ENCODE data around the gene KRT25.

KRT25 gene

GRCh38 chr17:40765657-40766056 lies 10.5 kb upstream of the KRT25 start:
- H2BK5ac ChIP-seq (ENCODE audit: low read length): no peak overlapping the region
- H3K4ac ChIP-seq (ENCODE audit: low read depth, low read length): no peak overlapping the region
- no peak overlapping the region for H3K4me2 ChIP-seq (ENCODE audit: low read length)
- no peaks in the 10 kb centered on the region for H3K36me3 ChIP-seq (ENCODE audit: control insufficient read depth, insufficient read depth, low read length)
- no peak overlapping the region for H3K56ac ChIP-seq (ENCODE audit: low read length)
- no peak overlapping the region for H3K23ac ChIP-seq (ENCODE audit: low read length)
- no peaks in the 10 kb centered on the region for H3K79me2 ChIP-seq (ENCODE audit: control insufficient read depth, insufficient read depth, low read length)
- no peak overlapping the region for H3K27ac ChIP-seq (ENCODE audit: low read depth, low read length)
- H2AK5ac ChIP-seq (ENCODE audit: low read length): no peak overlapping the region
- H2BK15ac ChIP-seq (replicated peaks; ENCODE audit: low read depth): no peak overlapping the region
- no peak overlapping the region for H3K18ac ChIP-seq (ENCODE audit: low read length)
- no peak overlapping the region for H2BK120ac ChIP-seq (ENCODE audit: low read depth, low read length)
- H3K4me1 ChIP-seq (ENCODE audit: control insufficient read depth, low read depth, low read length): no peaks in the 10 kb centered on the region
- H3K4me3 ChIP-seq (ENCODE audit: low read length): no peak overlapping the region
- no CpG with 5 or more reads among the region's 2 CpGs for WGBS (ENCODE audit: extremely low coverage, insufficient coverage, low lambda C conversion rate)
- H4K5ac ChIP-seq (ENCODE audit: low read length): no peak overlapping the region
- no peak overlapping the region for H3K9ac ChIP-seq (ENCODE audit: low read length)
- no peaks in the 10 kb centered on the region for H3K79me1 ChIP-seq (ENCODE audit: low read length)
- DNase-seq: no peak
- no peak overlapping the region for H4K8ac ChIP-seq (ENCODE audit: low read depth, low read length)
- H3K27me3 ChIP-seq (ENCODE audit: insufficient read depth, low read length, poor library complexity): no peaks in the 10 kb centered on the region

DNA sequence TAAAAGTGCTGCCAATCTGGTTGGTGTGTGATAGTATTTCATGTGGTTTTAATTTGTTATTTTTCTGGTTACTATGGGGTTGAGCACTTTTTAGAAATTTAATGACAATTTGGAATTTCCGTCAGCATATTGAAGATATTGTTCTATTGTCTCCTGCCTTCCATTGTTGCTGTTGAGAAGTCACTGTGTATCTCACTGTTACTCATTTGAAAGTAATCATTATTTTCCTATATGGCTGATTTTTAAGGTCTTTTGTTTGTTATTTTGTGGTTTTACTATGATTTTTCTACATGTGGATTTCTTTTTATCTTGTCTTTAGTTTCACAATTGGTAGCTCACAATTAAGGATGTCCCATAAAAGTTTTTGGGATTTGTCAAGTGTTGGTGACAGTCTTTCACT lies 8.6 kb upstream of the KRT25 start:
- H3K4me1 ChIP-seq (ENCODE audit: control insufficient read depth, low read depth, low read length): no peaks in the 10 kb centered on the region
- no peak overlapping the region for H3K18ac ChIP-seq (ENCODE audit: low read length)
- no peak overlapping the region for H3K9ac ChIP-seq (ENCODE audit: low read length)
- H3K23ac ChIP-seq (ENCODE audit: low read length): no peak overlapping the region
- H3K27me3 ChIP-seq (ENCODE audit: insufficient read depth, low read length, poor library complexity): no peaks in the 10 kb centered on the region
- H4K5ac ChIP-seq (ENCODE audit: low read length): no peak overlapping the region
- H2BK5ac ChIP-seq (ENCODE audit: low read length): no peak overlapping the region
- H2AK5ac ChIP-seq (ENCODE audit: low read length): no peak overlapping the region
- no peak overlapping the region for H3K27ac ChIP-seq (ENCODE audit: low read depth, low read length)
- no peak overlapping the region for H3K56ac ChIP-seq (ENCODE audit: low read length)
- H3K36me3 ChIP-seq (ENCODE audit: control insufficient read depth, insufficient read depth, low read length): no peaks in the 10 kb centered on the region
- H4K8ac ChIP-seq (ENCODE audit: low read depth, low read length): no peak overlapping the region
- DNase-seq: no peak
- H2BK120ac ChIP-seq (ENCODE audit: low read depth, low read length): no peak overlapping the region
- H3K4ac ChIP-seq (ENCODE audit: low read depth, low read length): no peak overlapping the region
- no peak overlapping the region for H3K4me3 ChIP-seq (ENCODE audit: low read length)
- no peaks in the 10 kb centered on the region for H3K79me2 ChIP-seq (ENCODE audit: control insufficient read depth, insufficient read depth, low read length)
- no peak overlapping the region for H2BK15ac ChIP-seq (replicated peaks; ENCODE audit: low read depth)
- WGBS (ENCODE audit: extremely low coverage, insufficient coverage, low lambda C conversion rate): no CpG with 5 or more reads among the region's 1 CpG
- no peak overlapping the region for H3K4me2 ChIP-seq (ENCODE audit: low read length)
- no peaks in the 10 kb centered on the region for H3K79me1 ChIP-seq (ENCODE audit: low read length)

DNA sequence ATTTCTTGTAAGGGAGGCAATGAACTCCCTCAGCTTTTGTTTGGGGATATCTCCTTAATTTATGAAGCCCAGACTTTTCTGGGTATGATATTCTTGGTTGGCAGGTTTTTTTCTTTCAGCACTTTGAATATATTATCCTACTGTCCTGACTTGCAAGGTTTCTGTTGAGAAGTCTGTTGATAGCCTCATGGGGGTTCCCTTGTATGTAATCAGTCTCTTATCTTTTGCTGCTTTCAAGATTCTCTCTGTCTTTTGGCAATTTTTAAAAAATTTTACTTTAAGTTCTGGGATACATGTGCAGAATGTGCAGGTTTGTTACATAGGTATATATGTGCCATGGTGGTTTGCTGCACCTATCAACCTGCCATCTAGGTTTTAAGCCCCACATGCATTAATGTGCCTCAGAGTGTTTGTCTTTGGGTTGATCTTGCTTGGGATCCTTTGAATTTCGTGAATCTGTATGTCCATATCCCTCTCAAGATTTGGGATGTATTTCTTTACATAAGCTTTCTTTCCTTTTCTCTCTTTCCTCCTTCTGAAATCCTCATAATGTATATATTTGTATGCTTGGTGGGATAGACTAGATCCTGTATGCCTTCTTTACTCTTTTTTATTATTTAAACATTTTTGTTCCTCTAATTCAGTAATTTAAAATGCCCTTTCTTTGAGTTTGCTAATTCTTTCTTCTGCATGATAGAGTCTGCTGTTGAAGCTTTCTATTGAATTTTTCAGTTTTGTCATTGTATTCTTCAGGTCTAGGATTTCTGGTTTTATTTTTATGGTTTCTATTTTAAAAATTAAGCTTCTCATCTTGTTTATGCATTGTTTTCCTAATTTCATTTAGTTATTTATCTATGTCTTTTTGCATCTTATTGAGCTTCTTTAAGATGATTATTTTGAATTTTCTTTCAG lies 5.2 kb upstream of the KRT25 start:
- DNase-seq: no peak
- Histone ChIP-seq H4K8ac (ENCODE audit: low read depth, low read length) (no peak overlapping the region), H3K23ac (ENCODE audit: low read length) (no peak overlapping the region), H2BK5ac (ENCODE audit: low read length) (no peak overlapping the region), H3K56ac (ENCODE audit: low read length) (no peak overlapping the region), H2AK5ac (ENCODE audit: low read length) (no peak overlapping the region), H3K27ac (ENCODE audit: low read depth, low read length) (no peak overlapping the region), H3K4me2 (ENCODE audit: low read length) (no peak overlapping the region), H3K9ac (ENCODE audit: low read length) (no peak overlapping the region), H3K27me3 (ENCODE audit: insufficient read depth, low read length, poor library complexity) (no peaks in the 10 kb centered on the region), H3K79me2 (ENCODE audit: control insufficient read depth, insufficient read depth, low read length) (no peaks in the 10 kb centered on the region), H3K4me1 (ENCODE audit: control insufficient read depth, low read depth, low read length) (no peaks in the 10 kb centered on the region), H2BK120ac (ENCODE audit: low read depth, low read length) (no peak overlapping the region), H3K4ac (ENCODE audit: low read depth, low read length) (no peak overlapping the region), H3K36me3 (ENCODE audit: control insufficient read depth, insufficient read depth, low read length) (no peaks in the 10 kb centered on the region), H3K18ac (ENCODE audit: low read length) (no peak overlapping the region), H3K4me3 (ENCODE audit: low read length) (no peak overlapping the region), H3K79me1 (ENCODE audit: low read length) (no peaks in the 10 kb centered on the region), H4K5ac (ENCODE audit: low read length) (no peak overlapping the region), H2BK15ac (replicated peaks; ENCODE audit: low read depth) (no peak overlapping the region)
- no CpG with 5 or more reads among the region's 1 CpG for WGBS (ENCODE audit: extremely low coverage, insufficient coverage, low lambda C conversion rate)

DNA sequence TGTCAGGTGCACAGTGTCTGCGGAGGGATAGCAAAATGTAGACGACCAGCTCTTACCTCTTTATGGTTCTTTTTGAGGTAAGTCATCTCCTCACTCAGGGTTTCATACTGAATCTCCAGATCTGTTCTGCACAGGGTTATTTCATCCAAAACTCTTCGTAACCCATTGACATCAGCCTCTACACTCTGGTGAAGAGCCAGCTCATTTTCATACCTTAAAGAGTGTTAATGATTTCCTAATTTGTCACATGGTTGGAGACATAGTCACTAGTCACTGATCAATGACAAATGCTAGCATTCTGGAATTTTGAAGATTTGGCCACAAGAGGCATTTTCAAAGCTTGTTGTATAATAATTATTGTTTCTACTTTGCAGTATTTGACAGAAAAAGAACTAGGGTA lies 1.3 kb downstream of the KRT25 start:
- Histone ChIP-seq H3K27ac (ENCODE audit: low read depth, low read length) (no peak overlapping the region), H3K4ac (ENCODE audit: low read depth, low read length) (no peak overlapping the region), H3K18ac (ENCODE audit: low read length) (no peak overlapping the region), H2BK5ac (ENCODE audit: low read length) (no peak overlapping the region), H3K56ac (ENCODE audit: low read length) (no peak overlapping the region), H3K79me2 (ENCODE audit: control insufficient read depth, insufficient read depth, low read length) (no peaks in the 10 kb centered on the region), H2BK120ac (ENCODE audit: low read depth, low read length) (no peak overlapping the region), H3K9ac (ENCODE audit: low read length) (no peak overlapping the region), H3K36me3 (ENCODE audit: control insufficient read depth, insufficient read depth, low read length) (no peaks in the 10 kb centered on the region), H2AK5ac (ENCODE audit: low read length) (no peak overlapping the region), H3K4me2 (ENCODE audit: low read length) (no peak overlapping the region), H2BK15ac (replicated peaks; ENCODE audit: low read depth) (no peak overlapping the region), H3K27me3 (ENCODE audit: insufficient read depth, low read length, poor library complexity) (no peaks in the 10 kb centered on the region), H3K79me1 (ENCODE audit: low read length) (no peaks in the 10 kb centered on the region), H4K5ac (ENCODE audit: low read length) (no peak overlapping the region), H3K23ac (ENCODE audit: low read length) (no peak overlapping the region), H3K4me1 (ENCODE audit: control insufficient read depth, low read depth, low read length) (no peaks in the 10 kb centered on the region), H4K8ac (ENCODE audit: low read depth, low read length) (no peak overlapping the region), H3K4me3 (ENCODE audit: low read length) (no peak overlapping the region)
- DNase-seq: no peak
- WGBS (ENCODE audit: extremely low coverage, insufficient coverage, low lambda C conversion rate): no CpG with 5 or more reads among the region's 3 CpGs

DNA sequence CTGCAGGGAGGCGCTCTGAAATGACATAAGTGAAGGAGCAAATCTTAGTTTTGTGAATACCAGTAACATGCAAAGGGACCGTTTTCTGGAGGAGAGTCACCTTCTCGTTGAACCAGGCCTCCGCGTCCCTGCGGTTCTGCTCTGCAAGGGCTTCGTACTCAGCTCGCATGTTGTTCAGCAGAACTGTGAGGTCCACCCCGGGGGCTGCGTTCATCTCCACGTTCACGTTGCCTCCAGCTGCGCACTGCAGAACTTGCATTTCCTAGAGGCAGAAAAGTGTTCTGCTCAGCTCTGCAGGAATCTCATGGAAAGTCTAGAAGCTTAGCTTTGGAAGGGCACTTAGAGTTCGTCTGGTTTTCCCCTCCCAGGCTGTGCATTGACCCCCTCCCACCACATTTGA lies 4.1 kb downstream of the KRT25 start:
- no CpG with 5 or more reads among the region's 14 CpGs for WGBS (ENCODE audit: extremely low coverage, insufficient coverage, low lambda C conversion rate)
- no peaks in the 10 kb centered on the region for H3K4me1 ChIP-seq (ENCODE audit: control insufficient read depth, low read depth, low read length)
- no peaks in the 10 kb centered on the region for H3K36me3 ChIP-seq (ENCODE audit: control insufficient read depth, insufficient read depth, low read length)
- H3K23ac ChIP-seq (ENCODE audit: low read length): no peak overlapping the region
- H4K8ac ChIP-seq (ENCODE audit: low read depth, low read length): no peak overlapping the region
- no peak overlapping the region for H2BK5ac ChIP-seq (ENCODE audit: low read length)
- no peak overlapping the region for H4K5ac ChIP-seq (ENCODE audit: low read length)
- H3K56ac ChIP-seq (ENCODE audit: low read length): no peak overlapping the region
- H3K9ac ChIP-seq (ENCODE audit: low read length): no peak overlapping the region
- no peaks in the 10 kb centered on the region for H3K27me3 ChIP-seq (ENCODE audit: insufficient read depth, low read length, poor library complexity)
- H3K4me2 ChIP-seq (ENCODE audit: low read length): no peak overlapping the region
- no peaks in the 10 kb centered on the region for H3K79me1 ChIP-seq (ENCODE audit: low read length)
- no peak overlapping the region for H3K18ac ChIP-seq (ENCODE audit: low read length)
- no peak overlapping the region for H2BK120ac ChIP-seq (ENCODE audit: low read depth, low read length)
- no peak overlapping the region for H3K27ac ChIP-seq (ENCODE audit: low read depth, low read length)
- H2AK5ac ChIP-seq (ENCODE audit: low read length): no peak overlapping the region
- H3K4ac ChIP-seq (ENCODE audit: low read depth, low read length): no peak overlapping the region
- H3K79me2 ChIP-seq (ENCODE audit: control insufficient read depth, insufficient read depth, low read length): no peaks in the 10 kb centered on the region
- no peak overlapping the region for H2BK15ac ChIP-seq (replicated peaks; ENCODE audit: low read depth)
- no peak overlapping the region for H3K4me3 ChIP-seq (ENCODE audit: low read length)
- no peak for DNase-seq

DNA sequence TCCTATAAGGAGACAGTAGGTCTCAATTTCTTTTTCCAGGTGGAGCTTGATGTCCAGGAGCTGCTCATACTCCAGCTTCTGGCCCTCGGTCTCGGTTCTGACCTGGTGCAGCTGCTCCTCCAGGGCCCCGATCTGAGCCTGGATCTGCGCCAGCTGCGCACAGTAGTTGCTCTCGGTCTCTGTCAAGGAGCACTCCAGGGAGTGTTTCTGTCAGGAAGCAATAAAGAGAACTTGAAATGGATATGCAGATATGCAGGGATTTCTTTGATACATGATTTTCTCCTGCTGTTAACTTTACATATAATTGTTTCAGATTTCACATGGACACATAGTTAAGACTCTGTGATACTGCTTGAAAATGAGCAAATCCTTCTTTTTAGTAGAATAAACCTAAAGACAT lies 4.7 kb downstream of the KRT25 start:
- Histone ChIP-seq H3K36me3 (ENCODE audit: control insufficient read depth, insufficient read depth, low read length) (no peaks in the 10 kb centered on the region), H3K4me2 (ENCODE audit: low read length) (no peak overlapping the region), H2BK120ac (ENCODE audit: low read depth, low read length) (no peak overlapping the region), H2AK5ac (ENCODE audit: low read length) (no peak overlapping the region), H3K23ac (ENCODE audit: low read length) (no peak overlapping the region), H3K4me3 (ENCODE audit: low read length) (no peak overlapping the region), H2BK5ac (ENCODE audit: low read length) (no peak overlapping the region), H3K56ac (ENCODE audit: low read length) (no peak overlapping the region), H4K5ac (ENCODE audit: low read length) (no peak overlapping the region), H2BK15ac (replicated peaks; ENCODE audit: low read depth) (no peak overlapping the region), H4K8ac (ENCODE audit: low read depth, low read length) (no peak overlapping the region), H3K9ac (ENCODE audit: low read length) (no peak overlapping the region), H3K18ac (ENCODE audit: low read length) (no peak overlapping the region), H3K4ac (ENCODE audit: low read depth, low read length) (no peak overlapping the region), H3K27me3 (ENCODE audit: insufficient read depth, low read length, poor library complexity) (no peaks in the 10 kb centered on the region), H3K79me2 (ENCODE audit: control insufficient read depth, insufficient read depth, low read length) (no peaks in the 10 kb centered on the region), H3K27ac (ENCODE audit: low read depth, low read length) (no peak overlapping the region), H3K79me1 (ENCODE audit: low read length) (no peaks in the 10 kb centered on the region), H3K4me1 (ENCODE audit: control insufficient read depth, low read depth, low read length) (no peaks in the 10 kb centered on the region)
- no CpG with 5 or more reads among the region's 6 CpGs for WGBS (ENCODE audit: extremely low coverage, insufficient coverage, low lambda C conversion rate)
- DNase-seq: no peak
